GM21528 (cell line): ENCODE data around the gene DAPL1.

Experiments used
- ATAC-seq: cut with Tn5 transposase; IDR thresholded peaks from one replicate; pipeline ENCODE4 v1.9.1; 2021; ENCODE audit warnings: mild to moderate bottlenecking, moderate library complexity; ENCODE audit not compliant: unreplicated experiment, low FRiP score

Gene DAPL1

GRCh38 chr2:158795195-158795924 lies at the start of gene DAPL1:
DAPL1 (plus strand) TSS chr2:158795317; CDS start chr2:158795373, 56 bp downstream.
- ATAC-seq, result no peak

GRCh38 chr2:158745866-158746382 lies 49.2 kb upstream of the DAPL1 start:
- ATAC-seq, result no peak

- ATAC-seq, result no peak
Measured at GRCh38 chr2:158746488-158746887, 48.6 kb upstream of the DAPL1 start.

- ATAC-seq, result no peak
Measured at GRCh38 chr2:158747281-158747680, 47.8 kb upstream of the DAPL1 start.

GRCh38 chr2:158748926-158749590 lies 46.1 kb upstream of the DAPL1 start:
- ATAC-seq, result no peak

- no peak for ATAC-seq
Measured at GRCh38 chr2:158750458-158751125, 44.5 kb upstream of the DAPL1 start.

GRCh38 chr2:158753641-158754611 lies 41.2 kb upstream of the DAPL1 start:
- ATAC-seq, result peak; percentile 89

- ATAC-seq, result no peak
Measured at GRCh38 chr2:158755310-158756087, 39.6 kb upstream of the DAPL1 start.

GRCh38 chr2:158756331-158756730 lies 38.8 kb upstream of the DAPL1 start:
- no peak for ATAC-seq

- ATAC-seq, result no peak
Measured at GRCh38 chr2:158756976-158757375, 38.1 kb upstream of the DAPL1 start.

- ATAC-seq, result no peak
Measured at GRCh38 chr2:158760887-158761286, 34.2 kb upstream of the DAPL1 start.

- ATAC-seq, result no peak
Measured at GRCh38 chr2:158761621-158762020, 33.5 kb upstream of the DAPL1 start.

GRCh38 chr2:158762336-158762735 lies 32.8 kb upstream of the DAPL1 start:
- no peak for ATAC-seq

- ATAC-seq, result no peak
Measured at GRCh38 chr2:158766524-158766923, 28.6 kb upstream of the DAPL1 start.

- no peak for ATAC-seq
Measured at GRCh38 chr2:158772306-158773078, 22.6 kb upstream of the DAPL1 start.

- no peak for ATAC-seq
Measured at GRCh38 chr2:158773121-158773520, 22.0 kb upstream of the DAPL1 start.

GRCh38 chr2:158774681-158775080 lies 20.4 kb upstream of the DAPL1 start:
- no peak for ATAC-seq

- ATAC-seq, result no peak
Measured at GRCh38 chr2:158775273-158776027, 19.7 kb upstream of the DAPL1 start.
